Epithelial cell of esophagus (primary cell): ENCODE data around the gene DDX27.

Experiments used
- DNase-seq: peaks from one replicate; pipeline ENCODE4 v3.0.0; 2010; ENCODE audit warnings: low read depth
- H3K4me3 ChIP-seq: 2 replicates; pipeline ENCODE4 v1.5.1; 2011; ENCODE audit warnings: mild to moderate bottlenecking, low read length, control low read depth
- TF ChIP-seq, protein P1 (sequence below): IDR thresholded peaks from 2 replicates; pipeline ENCODE4 v1.5.1; 2011; ENCODE audit warnings: low read depth, mild to moderate bottlenecking, low read length, control low read depth, inconsistent platforms; ENCODE audit not compliant: insufficient read depth; ENCODE audit errors: missing control alignments

Gene DDX27

DNA sequence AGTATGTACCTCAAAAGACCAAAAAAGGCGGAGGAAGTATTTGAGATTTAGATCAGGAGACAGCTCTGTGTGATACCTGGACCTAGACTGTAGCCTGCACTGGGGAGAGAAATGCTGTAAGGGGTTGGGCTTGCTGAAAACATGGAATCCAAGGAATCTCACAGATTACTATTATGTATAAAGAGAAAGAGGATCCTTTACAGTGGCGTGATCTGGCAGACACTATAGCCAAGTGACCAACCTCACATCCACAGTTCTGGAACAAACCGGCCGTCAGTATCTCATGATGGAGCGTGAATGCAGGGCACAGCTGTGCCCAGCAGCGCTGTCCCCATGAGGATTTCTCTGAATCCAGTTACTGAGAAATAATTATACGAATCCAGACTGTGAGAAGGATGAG is 12.3 kb downstream of the DDX27 start:
- DNase-seq = no peak
- TF ChIP-seq, protein P1, sequence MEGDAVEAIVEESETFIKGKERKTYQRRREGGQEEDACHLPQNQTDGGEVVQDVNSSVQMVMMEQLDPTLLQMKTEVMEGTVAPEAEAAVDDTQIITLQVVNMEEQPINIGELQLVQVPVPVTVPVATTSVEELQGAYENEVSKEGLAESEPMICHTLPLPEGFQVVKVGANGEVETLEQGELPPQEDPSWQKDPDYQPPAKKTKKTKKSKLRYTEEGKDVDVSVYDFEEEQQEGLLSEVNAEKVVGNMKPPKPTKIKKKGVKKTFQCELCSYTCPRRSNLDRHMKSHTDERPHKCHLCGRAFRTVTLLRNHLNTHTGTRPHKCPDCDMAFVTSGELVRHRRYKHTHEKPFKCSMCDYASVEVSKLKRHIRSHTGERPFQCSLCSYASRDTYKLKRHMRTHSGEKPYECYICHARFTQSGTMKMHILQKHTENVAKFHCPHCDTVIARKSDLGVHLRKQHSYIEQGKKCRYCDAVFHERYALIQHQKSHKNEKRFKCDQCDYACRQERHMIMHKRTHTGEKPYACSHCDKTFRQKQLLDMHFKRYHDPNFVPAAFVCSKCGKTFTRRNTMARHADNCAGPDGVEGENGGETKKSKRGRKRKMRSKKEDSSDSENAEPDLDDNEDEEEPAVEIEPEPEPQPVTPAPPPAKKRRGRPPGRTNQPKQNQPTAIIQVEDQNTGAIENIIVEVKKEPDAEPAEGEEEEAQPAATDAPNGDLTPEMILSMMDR = no peak
- no peak overlapping the region for H3K4me3 ChIP-seq

GRCh38 chr20:49233226-49233625 is 14.0 kb downstream of the DDX27 start:
- TF ChIP-seq, protein P1 = no peak

GRCh38 chr20:49234831-49235230 is 15.6 kb downstream of the DDX27 start:
- TF ChIP-seq, protein P1 = no peak
- DNase-seq = no peak
- H3K4me3 ChIP-seq = no peak overlapping the region

More at GRCh38 chr20:49233226-49233625, 14.0 kb downstream of the DDX27 start:
- no peak for DNase-seq
- H3K4me3 ChIP-seq = no peak overlapping the region

GRCh38 chr20:49236301-49236700 is 17.1 kb downstream of the DDX27 start:
- H3K4me3 ChIP-seq = no peak overlapping the region
- TF ChIP-seq, protein P1 = no peak
- DNase-seq = no peak

DNA sequence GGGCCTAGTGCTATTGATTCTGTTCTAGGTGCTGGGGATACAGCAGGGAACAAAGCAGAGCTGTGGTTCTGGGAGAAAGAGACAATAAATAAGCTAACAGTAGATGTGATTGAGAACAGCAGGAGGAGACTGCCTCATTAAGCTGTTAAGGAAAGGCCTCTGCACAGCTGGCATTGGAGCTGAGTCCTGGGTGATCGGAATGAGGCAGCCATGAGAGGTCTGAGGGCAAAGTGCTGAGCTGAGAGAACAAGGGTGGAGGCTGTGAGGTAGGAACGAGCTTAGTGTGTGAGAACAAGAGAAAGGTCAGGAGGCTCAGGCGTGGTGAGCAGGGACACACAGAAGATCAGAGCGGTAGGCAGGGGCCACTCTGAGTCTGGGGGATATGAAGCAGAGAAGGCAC is 18.3 kb downstream of the DDX27 start:
- TF ChIP-seq, protein P1 = no peak
- H3K4me3 ChIP-seq = no peak overlapping the region
- no peak for DNase-seq

DNA sequence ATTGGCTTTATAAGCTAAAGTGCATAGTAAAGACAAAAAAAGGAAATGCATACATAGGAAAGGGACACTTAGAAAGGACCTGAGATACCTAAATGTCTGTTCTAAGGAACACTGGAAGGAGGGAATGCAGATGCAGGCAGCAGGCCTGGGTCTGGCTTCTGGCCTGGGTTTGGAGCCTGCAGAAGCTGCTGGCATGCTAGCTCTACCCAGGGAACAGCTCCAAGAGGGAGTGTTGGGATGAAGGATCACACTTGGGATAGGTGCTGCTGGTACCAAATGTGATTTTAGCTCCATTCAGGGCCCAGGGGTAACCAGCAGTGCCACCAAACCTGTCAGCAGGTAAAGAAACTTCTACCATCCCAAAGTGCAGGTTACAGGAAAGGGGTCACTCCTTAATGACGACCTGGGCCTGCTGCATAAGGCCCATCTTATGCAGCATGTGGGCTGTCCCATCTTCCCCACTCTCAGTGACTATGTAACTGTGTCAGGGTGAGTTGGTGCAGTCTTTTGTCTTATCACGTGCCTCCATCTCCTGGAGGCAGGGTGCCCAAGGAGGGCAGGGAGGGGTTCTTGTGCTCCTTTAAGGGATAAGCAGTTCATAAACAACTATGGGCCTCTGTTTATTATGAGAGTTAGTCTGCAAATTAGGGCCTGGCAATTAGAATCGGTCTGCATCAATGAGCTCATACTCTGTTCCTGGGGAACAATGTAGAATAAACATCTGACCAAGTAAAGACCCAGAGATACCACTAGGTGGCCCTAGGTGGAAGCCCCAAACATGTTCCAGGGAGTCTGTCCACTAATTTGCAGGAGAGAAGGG is 26.9 kb downstream of the DDX27 start:
- H3K4me3 ChIP-seq = no peak overlapping the region
- TF ChIP-seq, protein P1 = peak; percentile 79
- DNase-seq = peak; percentile 62

DNA sequence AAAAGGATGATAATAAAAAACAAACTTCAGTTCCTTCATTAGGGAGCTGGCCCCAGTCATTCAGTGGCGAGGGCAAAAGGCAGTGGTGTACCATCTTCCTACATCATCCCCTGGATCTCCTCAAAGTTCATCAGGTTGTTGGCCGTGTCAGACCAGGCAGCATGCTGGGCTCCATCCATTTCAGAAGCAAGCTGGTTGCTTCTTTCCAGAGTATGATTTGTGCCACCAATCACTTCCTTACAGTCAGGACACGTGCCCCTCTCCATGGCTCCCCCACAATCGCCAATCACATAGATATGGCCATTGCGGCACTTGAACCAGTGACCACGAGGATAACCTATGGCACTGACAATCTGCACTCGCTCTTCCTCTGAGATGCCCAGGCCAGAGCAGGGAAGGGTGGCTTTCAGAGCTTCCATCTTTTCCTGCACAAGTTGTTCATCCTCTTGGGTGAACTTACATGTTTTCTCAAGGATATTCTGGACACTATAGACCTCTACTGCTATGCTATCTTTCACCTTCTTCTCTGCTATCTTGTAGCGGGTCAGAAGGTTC is 28.0 kb downstream of the DDX27 start:
- H3K4me3 ChIP-seq = no peak overlapping the region
- DNase-seq = no peak
- TF ChIP-seq, protein P1 = no peak
